HepG2 (cell line): ENCODE data around the gene CNNM4.
A peak's percentile ranks its signal among the peaks of the same experiment; 100 is the strongest.

Source experiments
- ARID4A ChIP-seq: sonication (generic); formaldehyde crosslinking; IDR thresholded peaks from 2 replicates; pipeline ENCODE4 v1.5.0; 2020; ENCODE audit warnings: mild to moderate bottlenecking, missing genetic modification reagents, borderline replicate concordance
- CEBPG ChIP-seq: IDR thresholded peaks from 2 replicates; pipeline ENCODE4 v1.6.1; 2016
- CTCF ChIP-seq: sonication (generic); formaldehyde crosslinking; IDR thresholded peaks from 2 replicates; pipeline ENCODE4 v1.5.0; 2020; ENCODE audit warnings: mild to moderate bottlenecking, missing genetic modification reagents, moderate library complexity
- GZF1 ChIP-seq: sonication (generic); formaldehyde crosslinking; IDR thresholded peaks from 2 replicates; pipeline ENCODE4 v1.5.1; 2020; ENCODE audit warnings: mild to moderate bottlenecking, missing genetic modification reagents
- MXD3 ChIP-seq: IDR thresholded peaks from 2 replicates; pipeline ENCODE4 v1.6.1; 2016; ENCODE audit warnings: mild to moderate bottlenecking, missing biosample characterization, missing genetic modification reagents
- PAF1 ChIP-seq: IDR thresholded peaks from 2 replicates; pipeline ENCODE4 v1.6.1; 2016; ENCODE audit warnings: missing genetic modification reagents, missing compliant biosample characterization
- POLR2AphosphoS5 ChIP-seq: IDR thresholded peaks from 2 replicates; pipeline ENCODE4 v1.6.1; 2012; ENCODE audit warnings: low read depth, low read length
- PRDM4 ChIP-seq: sonication (generic); formaldehyde crosslinking; IDR thresholded peaks from 2 replicates; pipeline ENCODE4 v1.9.0; 2021; ENCODE audit warnings: missing genetic modification reagents, borderline replicate concordance
- RAD21 ChIP-seq: fragments of 450-650 bp; formaldehyde crosslinking; IDR thresholded peaks from 2 replicates; pipeline ENCODE4 v1.5.0; 2020; ENCODE audit warnings: mild to moderate bottlenecking
- ZNF543 ChIP-seq: sonication (generic); formaldehyde crosslinking; IDR thresholded peaks from 2 replicates; pipeline ENCODE4 v1.4.0; 2020; ENCODE audit warnings: mild to moderate bottlenecking, missing genetic modification reagents

- TF ChIP-seq PRDM4 (no peak), ARID4A (no peak), RAD21 (CRISPR knock-in tag) (no peak), POLR2AphosphoS5 (peak; percentile 30; the same call in 1 of the 2 replicates), CEBPG (CRISPR knock-in tag) (no peak), GZF1 (CRISPR knock-in tag) (no peak), MXD3 (CRISPR knock-in tag) (no peak), CTCF (CRISPR knock-in tag) (no peak), ZNF543 (CRISPR knock-in tag) (no peak), PAF1 (CRISPR knock-in tag) (no peak)
Observed at GRCh38 chr2:96835830-96836229, 75.1 kb downstream of the CNNM4 start.
